HFFc6 (cell line): ENCODE results near the gene RARRES2. TPM values are rescaled to one million over a fixed set of nuclear protein-coding genes. Genes with fewer than 3 reads are reported as not detected.
"Not testable (repeated sequence)": the region's sequence is repeated elsewhere in the genome, so short reads cannot be mapped to it uniquely, and the experiment has no call there.

Source experiments
- DNase-seq: peaks from one replicate; pipeline ENCODE4 v3.0.0-alpha.2; 2018
- H3K27ac Mint-ChIP-seq: 2 replicates; pipeline ENCODE4 v1.8.0; 2020; ENCODE audit warnings: mild to moderate bottlenecking, mixed read lengths
- H3K27me3 Mint-ChIP-seq: 2 replicates; pipeline ENCODE4 v1.8.0; 2021; ENCODE audit warnings: mild to moderate bottlenecking, moderate library complexity, mixed read lengths; ENCODE audit not compliant: insufficient read depth
- H3K36me3 Mint-ChIP-seq: 2 replicates; pipeline ENCODE4 v1.8.0; 2021; ENCODE audit warnings: low read depth, mixed read lengths
- H3K4me1 Mint-ChIP-seq: 2 replicates; pipeline ENCODE4 v1.8.0; 2020; ENCODE audit warnings: low read depth, mixed read lengths
- H3K4me3 Mint-ChIP-seq: 2 replicates; pipeline ENCODE4 v1.8.0; 2020; ENCODE audit warnings: mild to moderate bottlenecking, moderate library complexity, mixed read lengths
- H3K9me3 Mint-ChIP-seq: 2 replicates; pipeline ENCODE4 v1.8.0; 2020; ENCODE audit warnings: mild to moderate bottlenecking, mixed read lengths
- total RNA-seq, 6 experiments: library from RNA; stranded (reverse); fragmentation: NEBNext Ultra II Directional; extraction: Animal tissue kit (Norgen Biotek cat#: 25700); gene quantifications; 2 replicates in 1 of 6; 3 replicates in 5 of 6; pipeline ENCODE4 v1.2.3, GENCODE V29; 2021

RARRES2 gene
- total RNA-seq, 6 experiments from 2014 or later, result 0.28 to 0.39 TPM; not detected in 4

GRCh38 chr7:150304499-150305258 lies 36.8 kb downstream of the RARRES2 start:
- not testable (repeated sequence) for H3K27me3 Mint-ChIP-seq, H3K27ac Mint-ChIP-seq, H3K36me3 Mint-ChIP-seq, H3K4me1 Mint-ChIP-seq, DNase-seq, H3K4me3 Mint-ChIP-seq
- peaks cover 11% of the 10 kb centered on the region for H3K9me3 Mint-ChIP-seq

GRCh38 chr7:150302908-150303310 lies 38.5 kb downstream of the RARRES2 start:
- H3K4me3 Mint-ChIP-seq, H3K4me1 Mint-ChIP-seq, H3K27ac Mint-ChIP-seq, H3K27me3 Mint-ChIP-seq, H3K9me3 Mint-ChIP-seq, H3K36me3 Mint-ChIP-seq, DNase-seq: not testable (repeated sequence)

GRCh38 chr7:150297978-150298377 lies 43.5 kb downstream of the RARRES2 start:
- not testable (repeated sequence) for DNase-seq, H3K27me3 Mint-ChIP-seq, H3K36me3 Mint-ChIP-seq, H3K4me3 Mint-ChIP-seq, H3K27ac Mint-ChIP-seq, H3K4me1 Mint-ChIP-seq, H3K9me3 Mint-ChIP-seq

GRCh38 chr7:150296802-150297201 lies 44.6 kb downstream of the RARRES2 start:
- H3K4me1 Mint-ChIP-seq, H3K27me3 Mint-ChIP-seq, H3K4me3 Mint-ChIP-seq, H3K27ac Mint-ChIP-seq, H3K9me3 Mint-ChIP-seq, DNase-seq, H3K36me3 Mint-ChIP-seq: not testable (repeated sequence)

GRCh38 chr7:150295614-150296013 lies 45.8 kb downstream of the RARRES2 start:
- H3K27me3 Mint-ChIP-seq, H3K27ac Mint-ChIP-seq, H3K36me3 Mint-ChIP-seq, DNase-seq, H3K9me3 Mint-ChIP-seq, H3K4me3 Mint-ChIP-seq, H3K4me1 Mint-ChIP-seq: not testable (repeated sequence)

DNA sequence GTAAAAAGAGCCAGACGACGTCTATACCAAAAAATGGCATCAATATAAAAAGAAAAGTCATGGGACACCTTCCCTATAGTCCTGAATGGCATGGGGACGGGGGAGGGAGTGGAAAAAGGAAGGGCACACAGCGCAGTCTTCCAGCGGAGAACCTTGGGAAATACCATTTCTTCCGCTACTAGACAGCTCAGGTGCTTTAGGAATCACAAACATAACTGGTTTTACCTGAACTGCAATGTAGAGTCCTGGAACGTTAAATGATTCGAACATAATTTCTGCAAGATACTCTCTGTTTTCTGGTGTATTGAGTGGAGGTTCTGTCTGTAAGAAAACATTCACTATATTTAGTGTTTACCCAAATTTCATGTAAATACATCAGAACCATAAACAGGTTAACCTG lies 46.4 kb downstream of the RARRES2 start:
- H3K27ac Mint-ChIP-seq, DNase-seq, H3K27me3 Mint-ChIP-seq, H3K4me3 Mint-ChIP-seq, H3K9me3 Mint-ChIP-seq, H3K4me1 Mint-ChIP-seq, H3K36me3 Mint-ChIP-seq: not testable (repeated sequence)

GRCh38 chr7:150290317-150290716 lies 51.1 kb downstream of the RARRES2 start:
- H3K9me3 Mint-ChIP-seq, H3K4me3 Mint-ChIP-seq, DNase-seq, H3K27ac Mint-ChIP-seq, H3K4me1 Mint-ChIP-seq, H3K27me3 Mint-ChIP-seq, H3K36me3 Mint-ChIP-seq: not testable (repeated sequence)

GRCh38 chr7:150288816-150289215 lies 52.6 kb downstream of the RARRES2 start:
- not testable (repeated sequence) for DNase-seq, H3K27me3 Mint-ChIP-seq, H3K4me1 Mint-ChIP-seq, H3K9me3 Mint-ChIP-seq, H3K4me3 Mint-ChIP-seq, H3K36me3 Mint-ChIP-seq, H3K27ac Mint-ChIP-seq

Other genes starting within 250 kb of the RARRES2 start
- not detected for gene LRRC61, start 18.3 kb downstream of the RARRES2 start, total RNA-seq
- not detected for gene ACTR3C, start 18.1 kb downstream of the RARRES2 start, total RNA-seq
- gene REPIN1, start 27.2 kb upstream of the RARRES2 start, total RNA-seq, result 10 to 100 TPM; 68.8 to 78.3 (median 75.5) TPM
- 1 to 10 TPM; 2.7 to 3.8 (median 2.9) TPM for gene ZNF775, start 37.7 kb upstream of the RARRES2 start, total RNA-seq
- not detected for gene GIMAP8, start 109.0 kb upstream of the RARRES2 start, total RNA-seq
- gene GIMAP7, start 173.2 kb upstream of the RARRES2 start, total RNA-seq, result not detected
- not detected for gene GIMAP4, start 225.8 kb upstream of the RARRES2 start, total RNA-seq